Measurements from ENCODE around the gene SART3.
A peak's percentile ranks its signal among the peaks of the same experiment; 100 is the strongest.

Gene SART3, protein sequence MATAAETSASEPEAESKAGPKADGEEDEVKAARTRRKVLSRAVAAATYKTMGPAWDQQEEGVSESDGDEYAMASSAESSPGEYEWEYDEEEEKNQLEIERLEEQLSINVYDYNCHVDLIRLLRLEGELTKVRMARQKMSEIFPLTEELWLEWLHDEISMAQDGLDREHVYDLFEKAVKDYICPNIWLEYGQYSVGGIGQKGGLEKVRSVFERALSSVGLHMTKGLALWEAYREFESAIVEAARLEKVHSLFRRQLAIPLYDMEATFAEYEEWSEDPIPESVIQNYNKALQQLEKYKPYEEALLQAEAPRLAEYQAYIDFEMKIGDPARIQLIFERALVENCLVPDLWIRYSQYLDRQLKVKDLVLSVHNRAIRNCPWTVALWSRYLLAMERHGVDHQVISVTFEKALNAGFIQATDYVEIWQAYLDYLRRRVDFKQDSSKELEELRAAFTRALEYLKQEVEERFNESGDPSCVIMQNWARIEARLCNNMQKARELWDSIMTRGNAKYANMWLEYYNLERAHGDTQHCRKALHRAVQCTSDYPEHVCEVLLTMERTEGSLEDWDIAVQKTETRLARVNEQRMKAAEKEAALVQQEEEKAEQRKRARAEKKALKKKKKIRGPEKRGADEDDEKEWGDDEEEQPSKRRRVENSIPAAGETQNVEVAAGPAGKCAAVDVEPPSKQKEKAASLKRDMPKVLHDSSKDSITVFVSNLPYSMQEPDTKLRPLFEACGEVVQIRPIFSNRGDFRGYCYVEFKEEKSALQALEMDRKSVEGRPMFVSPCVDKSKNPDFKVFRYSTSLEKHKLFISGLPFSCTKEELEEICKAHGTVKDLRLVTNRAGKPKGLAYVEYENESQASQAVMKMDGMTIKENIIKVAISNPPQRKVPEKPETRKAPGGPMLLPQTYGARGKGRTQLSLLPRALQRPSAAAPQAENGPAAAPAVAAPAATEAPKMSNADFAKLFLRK

DNA sequence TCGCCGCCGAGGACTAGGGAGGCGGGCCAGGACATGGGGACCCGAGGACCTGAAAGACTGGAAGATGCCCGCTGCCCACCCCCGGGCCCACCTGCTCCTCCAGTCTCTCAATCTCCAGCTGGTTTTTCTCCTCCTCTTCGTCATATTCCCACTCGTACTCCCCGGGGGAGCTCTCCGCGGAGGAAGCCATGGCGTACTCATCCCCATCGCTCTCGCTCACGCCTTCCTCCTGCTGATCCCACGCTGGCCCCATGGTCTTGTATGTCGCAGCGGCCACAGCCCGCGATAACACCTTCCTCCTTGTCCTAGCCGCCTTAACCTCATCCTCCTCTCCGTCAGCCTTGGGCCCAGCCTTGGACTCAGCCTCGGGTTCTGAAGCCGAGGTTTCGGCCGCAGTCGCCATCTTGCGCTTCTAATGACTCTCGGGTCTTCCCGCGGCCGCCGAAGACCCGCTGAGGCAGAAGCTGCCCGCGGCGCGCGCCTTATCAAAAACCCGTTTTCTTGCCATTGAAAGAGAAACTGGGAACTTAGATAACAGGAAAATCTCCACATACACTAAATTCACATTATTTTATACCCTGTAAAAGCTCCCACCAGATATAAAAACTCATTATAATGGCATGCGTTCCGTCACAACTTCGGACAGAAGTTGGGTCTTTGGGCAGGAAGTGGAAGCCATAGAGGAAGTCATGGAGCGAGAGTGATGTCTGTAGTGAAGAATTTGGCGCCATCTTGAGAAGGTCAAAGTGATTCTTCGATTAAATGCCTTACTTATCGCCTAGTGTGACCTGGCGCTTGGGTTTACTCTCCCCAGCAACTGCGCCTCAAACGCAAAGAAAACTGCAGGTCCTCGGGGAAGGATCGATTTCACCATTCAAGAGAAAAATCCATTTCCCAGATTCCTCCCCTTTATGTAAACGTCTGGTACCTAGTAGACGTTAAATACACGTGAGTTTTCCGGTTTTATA is at the start of gene SART3:
SART3 (minus strand) TSS at position 422 of the 968 bp plus-strand sequence; CDS start at position 403, 19 bp downstream.
- DNase-seq: peak; percentile 88

DNA sequence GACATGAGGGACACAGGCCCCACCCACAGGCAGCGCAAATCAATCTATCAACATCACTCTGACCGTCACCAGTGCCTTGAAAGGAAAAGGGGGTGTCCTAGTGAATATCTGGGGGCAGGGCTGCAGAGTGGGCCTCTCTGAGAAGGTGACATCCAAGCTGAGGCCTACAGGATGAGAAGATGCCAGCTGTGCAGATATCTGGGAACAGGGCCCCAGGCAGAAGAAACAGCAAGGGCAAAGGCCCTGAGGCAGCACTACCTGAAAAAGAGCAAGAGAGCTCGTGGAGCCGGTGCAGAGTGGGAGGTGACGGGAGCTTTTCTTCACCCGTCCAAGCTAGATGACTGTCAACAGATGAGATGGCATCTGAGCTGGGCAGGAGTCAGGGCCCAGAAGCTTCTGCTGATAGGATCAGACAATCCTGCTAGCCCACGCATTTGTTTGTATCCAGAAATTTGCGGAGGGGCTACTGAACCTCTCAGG is 49.4 kb upstream of the SART3 start:
- no peak for DNase-seq

DNA sequence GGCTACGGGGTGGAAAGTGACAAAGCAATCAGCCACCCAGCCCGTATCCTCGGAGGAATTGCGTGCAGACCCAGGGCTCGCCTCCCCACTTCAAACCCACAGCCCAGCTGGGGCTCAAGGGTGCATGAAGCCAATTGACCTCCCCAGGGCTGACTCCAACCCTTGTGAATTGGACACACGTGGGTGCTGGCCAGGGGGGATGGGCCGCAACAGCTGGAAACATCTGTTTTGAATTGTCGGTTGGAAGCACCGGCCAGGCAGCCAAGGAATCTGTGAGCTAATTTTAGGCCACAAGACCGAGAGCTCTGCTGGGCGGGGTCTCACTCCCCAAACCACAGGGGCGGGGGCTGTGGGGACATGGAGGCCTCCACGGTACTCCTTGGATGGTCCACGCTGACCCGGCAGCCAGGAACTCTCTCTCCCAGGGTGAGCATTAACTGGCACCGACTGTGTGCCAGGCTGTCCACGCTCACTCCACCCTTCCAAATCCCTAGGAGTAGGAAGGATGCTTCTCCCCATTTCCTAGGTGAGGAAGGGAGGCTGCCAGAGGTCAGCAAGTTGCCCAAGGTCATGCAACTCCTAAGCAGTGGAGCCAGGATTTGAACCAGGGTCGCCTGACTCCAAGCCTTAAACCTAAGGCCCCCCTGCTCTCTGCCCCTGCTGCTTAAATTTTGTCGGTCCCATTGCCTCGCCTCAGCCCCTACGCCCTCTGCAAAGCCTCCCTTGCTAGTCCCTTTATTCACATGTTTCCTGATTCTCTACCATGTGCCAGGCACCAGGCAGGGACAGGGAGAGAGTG is 48.8 kb upstream of the SART3 start:
- DNase-seq: peak; percentile 14

DNA sequence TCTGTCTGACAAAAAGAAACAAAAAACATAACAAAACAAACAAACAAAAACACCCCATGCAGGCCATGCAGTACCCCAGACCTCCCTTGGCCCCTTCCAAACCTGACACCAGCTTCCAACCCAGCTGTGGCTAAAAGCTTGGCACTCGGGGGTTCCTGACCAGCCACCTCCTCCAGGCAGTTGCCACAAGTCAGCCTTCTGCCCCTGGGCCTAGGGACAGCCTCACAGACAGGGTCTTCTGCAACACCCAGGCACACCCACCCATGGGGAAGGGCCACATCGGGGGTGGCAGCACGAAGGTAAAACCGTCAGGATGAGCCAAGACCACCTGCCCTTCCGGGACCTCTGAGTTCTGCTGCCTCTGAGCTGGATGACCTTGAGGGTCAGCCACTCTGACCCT is 47.6 kb upstream of the SART3 start:
- no peak for DNase-seq

DNA sequence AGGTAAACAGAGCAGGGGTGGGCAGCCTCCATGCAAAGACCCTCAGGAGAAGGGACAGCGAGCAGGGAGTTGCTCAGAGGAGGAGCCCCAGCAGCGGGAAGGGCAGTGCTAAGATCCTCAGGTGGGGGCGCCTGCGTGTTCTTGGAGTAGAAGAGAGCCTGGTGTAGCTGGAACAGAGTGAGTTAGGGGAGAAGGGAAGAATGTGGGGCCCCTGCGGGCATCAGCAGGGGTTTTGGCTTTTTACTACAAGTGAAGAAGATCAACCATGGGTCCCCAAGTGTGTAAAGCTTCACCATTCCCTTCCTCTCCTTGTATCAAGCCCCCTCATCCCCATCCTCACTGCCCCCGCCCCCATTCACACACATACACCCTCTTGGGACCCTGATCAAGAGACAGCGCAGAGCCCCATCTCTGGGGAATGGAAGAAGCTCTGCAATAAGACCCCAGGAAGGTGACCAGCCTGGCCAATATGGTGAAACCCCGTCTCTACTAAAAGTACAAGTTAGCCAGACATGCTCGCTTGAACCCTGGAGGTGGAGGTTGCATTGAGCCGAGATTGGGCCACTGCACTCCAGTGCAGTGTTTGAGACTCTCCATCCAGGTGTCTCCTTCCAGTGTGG is 47.1 kb upstream of the SART3 start:
- no peak for DNase-seq

DNA sequence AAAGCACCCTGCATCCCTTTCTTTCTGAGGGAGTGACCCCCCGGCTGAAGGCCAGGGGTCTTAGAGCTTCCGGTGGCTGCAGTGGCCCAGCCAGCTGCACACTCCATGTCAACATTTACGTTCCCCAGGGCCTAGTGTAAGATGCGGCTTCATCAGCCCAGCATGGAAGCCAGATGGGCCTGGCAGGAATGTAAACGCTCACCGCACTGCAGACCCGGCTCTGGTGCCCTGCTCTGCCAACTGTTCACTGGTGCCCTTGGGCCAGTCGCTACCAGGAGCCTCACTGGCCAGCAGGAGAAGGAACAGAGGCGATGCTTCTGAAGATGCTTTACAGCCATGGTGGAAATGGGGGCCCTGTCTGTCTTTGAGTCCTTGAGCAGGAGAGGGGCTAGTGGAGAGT is 45.5 kb upstream of the SART3 start:
- no peak for DNase-seq

DNA sequence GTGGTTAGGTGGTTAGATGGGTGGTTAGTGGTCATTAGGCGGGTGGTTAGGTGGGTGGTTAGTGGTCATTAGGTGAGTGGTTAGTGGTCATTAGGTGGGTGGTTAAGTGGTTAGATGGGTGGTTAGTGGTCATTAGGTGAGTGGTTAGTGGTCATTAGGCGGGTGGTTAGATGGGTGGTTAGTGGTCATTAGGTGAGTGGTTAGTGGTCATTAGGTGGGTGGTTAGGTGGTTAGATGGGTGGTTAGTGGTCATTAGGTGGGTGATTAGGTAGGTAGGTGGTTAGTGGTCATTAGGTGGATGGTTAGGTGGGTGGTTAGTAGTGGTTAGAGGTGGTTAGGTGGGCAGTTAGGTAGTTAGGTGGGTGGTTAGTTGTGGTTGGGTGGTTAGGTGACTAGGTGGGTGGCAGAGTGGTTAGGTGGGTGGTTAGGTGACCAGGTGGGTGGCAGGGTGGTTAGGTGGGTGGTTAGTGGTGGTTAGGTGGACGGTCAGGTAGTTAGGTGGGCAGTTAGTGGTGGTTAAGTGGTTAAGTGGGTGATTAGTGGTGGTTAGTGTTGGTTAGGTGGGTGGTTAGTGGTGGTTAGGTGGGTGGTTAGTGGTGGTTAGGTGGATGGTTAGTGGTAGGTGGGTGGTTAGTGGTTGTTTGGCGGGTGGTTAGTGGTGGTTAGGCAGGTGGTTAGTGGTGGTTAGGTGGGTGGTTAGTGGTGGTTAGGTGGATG is 44.9 kb upstream of the SART3 start:
- no peak for DNase-seq

DNA sequence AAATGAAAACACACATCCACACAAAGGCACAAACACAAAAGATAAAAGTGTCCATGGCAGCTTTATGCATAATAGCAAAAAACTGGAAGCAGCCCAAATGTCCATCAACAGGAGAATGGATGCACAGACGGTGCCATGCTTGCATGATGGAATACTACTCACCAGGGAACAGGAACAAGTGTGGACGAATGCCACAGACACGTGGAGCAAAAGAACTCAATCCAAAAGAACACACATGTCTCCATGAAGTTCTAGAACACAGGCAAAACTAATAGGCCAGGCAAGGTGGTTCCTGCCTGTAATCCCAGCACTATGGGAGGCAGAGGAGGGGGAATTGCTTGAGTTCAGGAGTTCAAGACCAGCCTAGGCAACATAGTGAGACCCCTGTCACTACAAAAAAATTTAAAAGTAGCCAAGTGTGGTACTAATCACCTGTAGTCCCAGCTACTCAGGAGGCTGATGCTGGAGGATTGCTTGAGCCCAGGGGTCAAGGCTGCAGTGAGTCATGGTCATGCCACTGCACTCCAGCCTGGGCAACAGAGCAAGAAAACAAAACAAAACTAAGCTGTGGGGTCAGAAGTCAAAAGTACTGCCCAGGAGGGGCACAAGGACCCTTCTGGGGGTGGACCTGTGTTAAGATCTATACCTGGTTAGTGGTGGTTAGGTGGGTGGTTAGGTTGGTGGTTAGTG is 44.2 kb upstream of the SART3 start:
- DNase-seq: no peak

DNA sequence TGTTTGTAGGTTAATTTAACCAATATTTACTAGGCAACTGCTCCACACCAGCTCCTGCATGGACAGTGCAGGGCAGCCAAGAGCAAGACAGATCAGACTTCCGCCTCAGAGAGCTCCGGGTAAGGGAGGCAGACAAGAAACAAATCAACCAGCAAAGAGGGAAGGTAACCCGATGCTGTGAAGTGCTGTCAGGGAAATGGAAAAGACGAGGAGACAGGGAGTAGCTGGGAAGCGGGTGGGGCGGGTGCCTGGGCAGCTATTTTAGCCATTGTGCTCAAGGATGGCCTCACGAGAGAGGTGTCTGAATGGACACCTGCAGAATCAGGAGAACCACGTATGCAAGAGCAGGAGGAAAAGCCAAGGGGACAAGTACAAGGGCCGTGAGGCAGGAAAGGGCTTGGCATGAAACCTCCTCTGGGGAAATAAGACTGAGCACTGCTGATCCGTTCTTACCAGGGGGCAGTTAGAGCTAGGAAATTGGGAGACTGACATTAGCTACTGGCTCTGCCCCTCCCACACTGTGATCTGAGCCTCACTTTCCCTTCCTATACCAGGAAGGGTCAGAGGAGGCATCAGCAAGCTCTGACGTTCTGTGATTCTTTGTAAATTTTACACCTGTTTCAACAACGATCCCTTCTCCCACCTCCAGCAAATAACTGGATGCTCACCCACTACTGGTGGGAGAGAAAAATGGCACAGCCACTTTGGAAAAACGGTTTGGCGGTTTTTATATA is 43.4 kb upstream of the SART3 start:
- DNase-seq: no peak

DNA sequence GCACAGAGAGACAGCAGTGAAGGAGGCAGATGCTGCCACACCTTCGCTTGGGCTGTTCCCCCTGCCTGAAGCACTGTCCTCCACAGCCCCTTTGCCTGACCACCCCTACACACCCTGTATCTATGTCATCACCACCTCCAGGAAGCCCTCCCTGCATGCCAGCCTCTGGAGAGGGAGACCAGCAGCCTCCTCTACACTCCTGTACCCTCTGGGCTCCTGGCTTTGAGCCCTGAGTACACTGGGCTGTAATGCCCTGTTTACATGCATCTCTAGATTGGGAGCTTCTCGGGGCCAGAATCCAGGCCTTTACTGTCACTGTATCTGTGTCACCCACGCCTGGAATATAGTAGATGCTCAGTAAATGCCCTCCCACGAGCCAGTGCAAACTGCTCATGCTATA is 42.8 kb upstream of the SART3 start:
- DNase-seq: no peak

DNA sequence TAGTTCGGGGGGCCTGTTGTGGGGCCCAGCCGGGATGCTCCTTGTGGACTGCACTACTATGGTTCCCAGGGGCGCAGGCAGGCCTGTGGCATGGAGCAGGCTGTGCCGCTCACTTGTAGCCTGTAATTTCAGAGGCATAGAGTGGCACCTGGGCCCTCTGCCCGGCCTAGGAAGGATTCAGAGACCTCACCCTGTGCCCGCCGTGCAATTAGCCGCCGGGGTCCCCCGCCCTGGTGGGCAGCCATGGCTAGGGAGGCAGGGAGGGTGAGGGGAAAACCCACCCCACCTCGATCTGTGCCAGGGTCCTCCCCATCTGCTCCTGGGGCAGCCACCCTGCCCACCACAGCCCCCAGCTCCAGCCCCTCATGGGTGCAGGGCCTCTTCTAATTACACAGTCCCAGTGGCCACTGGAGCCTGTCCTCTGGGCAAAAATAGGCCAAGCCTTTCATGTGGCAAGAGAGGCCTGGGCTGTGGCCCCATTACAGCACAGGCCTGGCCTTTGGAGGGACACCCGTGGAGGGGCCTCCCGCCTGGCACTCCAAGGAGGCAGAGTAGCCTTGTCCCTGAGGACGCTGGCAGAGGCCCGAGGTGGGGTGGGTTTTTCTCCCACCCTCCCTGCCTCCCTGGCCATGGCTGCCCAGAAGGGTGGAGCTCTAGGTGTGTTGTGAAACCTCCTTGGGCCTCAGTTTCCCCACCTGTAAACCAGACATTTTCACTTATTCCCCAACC is 42.2 kb upstream of the SART3 start:
- no peak for DNase-seq

DNA sequence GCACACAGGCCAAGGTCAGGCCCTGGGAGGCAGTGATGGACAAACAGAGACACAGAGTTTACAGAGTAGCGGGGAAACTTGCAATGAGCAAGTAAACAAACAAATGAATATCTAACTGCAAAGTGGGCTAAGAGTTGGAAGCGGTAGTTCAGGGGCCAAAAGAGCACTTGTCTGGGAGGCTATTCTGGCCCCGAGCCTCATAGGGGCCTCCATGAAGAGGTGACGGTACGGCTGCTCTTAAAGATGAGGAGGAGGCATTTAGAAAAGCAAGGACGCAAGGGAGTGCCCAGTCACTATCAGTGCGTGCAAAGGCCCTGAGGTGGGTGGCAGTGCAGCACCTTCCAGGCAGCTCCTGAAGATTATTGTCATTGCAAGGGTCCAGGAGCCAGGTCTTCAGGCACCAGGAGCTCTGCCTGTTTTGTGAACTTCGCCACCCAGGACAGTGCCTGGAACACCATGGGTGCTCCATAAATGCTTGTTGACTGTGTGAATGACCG is 41.3 kb upstream of the SART3 start:
- DNase-seq: no peak

DNA sequence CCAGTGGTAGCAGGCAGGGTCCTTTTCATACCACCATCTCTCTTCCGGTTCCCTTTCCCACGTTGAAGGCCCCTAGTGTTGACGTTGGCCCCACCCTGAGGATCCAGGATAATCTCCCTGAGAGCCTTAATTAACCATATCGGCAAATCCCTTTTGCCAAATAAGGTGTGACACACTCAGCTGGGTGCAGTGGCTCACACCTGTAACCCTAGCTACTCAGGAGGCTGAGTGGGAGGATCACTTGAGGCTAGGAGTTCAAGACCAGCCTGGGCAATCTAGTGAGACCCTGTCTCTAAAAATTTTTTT is 39.7 kb upstream of the SART3 start:
- no peak for DNase-seq

DNA sequence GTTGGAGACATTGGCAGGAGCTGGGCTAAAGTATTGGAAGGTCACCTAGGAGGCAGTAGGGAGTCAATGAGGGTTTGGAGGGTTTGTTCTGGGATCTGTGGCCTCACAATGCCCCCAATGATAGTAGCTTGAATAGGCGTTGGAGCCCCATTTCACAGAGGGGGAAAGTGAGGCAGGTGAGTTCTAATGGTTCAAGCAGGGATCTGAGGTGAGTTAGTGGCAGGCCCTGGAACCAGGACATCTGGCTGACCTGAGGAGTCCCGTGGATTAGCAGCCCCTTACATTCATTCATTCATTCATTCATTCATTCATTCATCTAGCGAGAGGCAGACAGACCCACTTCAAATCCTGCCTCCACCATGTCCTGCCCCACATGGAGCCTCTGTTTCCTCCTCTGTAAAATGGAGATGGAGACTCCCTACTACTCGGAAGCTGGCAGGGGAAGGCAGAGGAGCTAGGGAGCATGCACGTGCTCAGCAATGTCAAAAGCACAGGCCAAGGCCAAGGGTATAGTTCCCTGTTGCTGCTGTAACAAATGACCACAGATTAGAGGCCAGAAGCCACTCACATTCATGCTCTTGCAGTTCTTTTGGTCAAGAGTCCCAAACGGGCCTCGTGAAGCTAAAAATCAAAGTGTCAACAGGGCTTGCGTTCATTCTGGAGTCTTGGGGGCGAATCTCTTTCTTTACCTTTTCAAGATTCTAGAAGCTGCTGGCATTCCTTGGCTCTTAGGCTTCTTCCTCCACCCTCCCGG is 39.2 kb upstream of the SART3 start:
- DNase-seq: no peak

DNA sequence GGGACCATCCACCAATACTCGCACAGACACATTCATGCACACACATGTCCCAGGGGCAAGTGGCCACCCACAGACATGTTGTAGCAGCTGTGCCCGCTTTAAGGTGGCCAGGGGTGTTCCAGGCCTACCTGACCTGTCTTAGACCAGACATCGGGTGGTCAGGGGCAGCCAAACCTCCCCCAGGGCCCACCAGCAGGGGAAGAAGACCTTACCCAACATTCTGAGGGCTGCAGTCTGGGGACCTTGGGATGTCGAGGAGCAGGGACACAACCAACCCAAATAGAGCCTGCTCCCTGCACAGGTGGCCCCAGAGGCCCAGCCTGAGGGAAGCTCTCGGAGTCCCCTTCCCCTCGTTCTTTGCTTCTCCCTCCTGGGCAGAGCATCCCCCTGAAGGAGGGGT is 38.6 kb upstream of the SART3 start:
- DNase-seq: no peak

DNA sequence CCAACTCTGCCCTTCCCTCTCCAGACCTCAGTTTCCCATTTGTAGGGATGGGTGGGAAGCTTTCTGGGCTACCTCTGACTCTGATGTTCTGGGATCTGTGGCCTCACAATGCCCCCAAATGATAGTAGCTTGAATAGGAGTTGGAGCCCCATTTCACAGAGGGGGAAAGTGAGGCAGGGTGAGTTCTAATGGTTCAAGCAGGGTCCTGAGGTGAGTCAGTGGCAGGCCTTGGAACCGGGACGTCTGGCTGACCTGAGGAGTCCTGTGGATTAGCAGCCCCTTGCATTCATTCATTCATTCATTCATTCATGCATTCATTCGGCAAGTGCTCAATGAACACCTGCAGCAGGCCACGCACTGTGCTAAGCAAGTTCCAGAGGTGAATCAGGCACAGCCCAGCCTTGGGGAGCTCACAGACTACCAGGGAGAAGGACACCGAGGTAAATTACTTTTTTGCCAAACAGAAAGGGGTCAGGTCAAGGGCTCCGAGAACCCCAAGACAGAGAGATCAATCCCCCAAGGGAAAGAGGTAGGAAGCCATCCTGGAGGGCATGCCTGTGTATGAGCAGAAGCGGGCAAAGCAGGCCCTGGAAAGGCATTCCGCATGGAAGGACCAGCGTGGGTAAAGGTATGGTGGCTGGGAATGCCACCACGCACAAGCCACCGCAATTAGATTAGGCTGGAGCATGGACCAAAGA is 37.7 kb upstream of the SART3 start:
- no peak for DNase-seq

Measured in MV-4-11 (cell line).